Amygdala (tissue), 56 donors: Measurements from ENCODE around the gene STUM.

ENCODE experiments used
- DNase-seq, 56 donors: peaks; one replicate each; lab custom pipeline; 2025; lab: John Stamatoyannopoulos, UW

Gene STUM

GRCh38 chr1:226557424-226557823 is 8.9 kb downstream of the STUM start:
- DNase-seq: no peak

- DNase-seq: no peak
Observed at GRCh38 chr1:226558036-226558650, 9.6 kb downstream of the STUM start.

- no peak for DNase-seq
Observed at GRCh38 chr1:226560243-226560642, 11.7 kb downstream of the STUM start.

- no peak for DNase-seq
Observed at GRCh38 chr1:226562989-226563388, 14.4 kb downstream of the STUM start.

- no peak for DNase-seq
Observed at GRCh38 chr1:226563666-226564065, 15.1 kb downstream of the STUM start.

- peak in 3 of 56 donors; percentile 28 to 55 (median 46) for DNase-seq
Observed at GRCh38 chr1:226565476-226565875, 16.9 kb downstream of the STUM start.

GRCh38 chr1:226566234-226566633 is 17.7 kb downstream of the STUM start:
- no peak for DNase-seq

GRCh38 chr1:226566760-226567159 is 18.2 kb downstream of the STUM start:
- DNase-seq: peak in 1 of 56 donors; percentile 22

GRCh38 chr1:226568077-226568831 is 19.7 kb downstream of the STUM start:
- peak in 2 of 56 donors; percentile 31 to 34 for DNase-seq

GRCh38 chr1:226568975-226569741 is 20.6 kb downstream of the STUM start:
- DNase-seq: no peak

GRCh38 chr1:226569879-226570547 is 21.4 kb downstream of the STUM start:
- no peak for DNase-seq

- DNase-seq: no peak
Observed at GRCh38 chr1:226571893-226572292, 23.3 kb downstream of the STUM start.

GRCh38 chr1:226572325-226572726 is 23.8 kb downstream of the STUM start:
- DNase-seq: no peak

- DNase-seq: no peak
Observed at GRCh38 chr1:226574044-226574443, 25.5 kb downstream of the STUM start.

GRCh38 chr1:226574591-226575435 is 26.2 kb downstream of the STUM start:
- DNase-seq: no peak

GRCh38 chr1:226575436-226575720 is 26.8 kb downstream of the STUM start:
- DNase-seq: no peak

GRCh38 chr1:226575739-226576378 is 27.3 kb downstream of the STUM start:
- no peak for DNase-seq

GRCh38 chr1:226576601-226577000 is 28.0 kb downstream of the STUM start:
- peak in 6 of 56 donors; percentile 25 to 43 (median 28) for DNase-seq

- peak in 1 of 56 donors; percentile 18 for DNase-seq
Observed at GRCh38 chr1:226577401-226578180, 29.0 kb downstream of the STUM start.
